Liver (tissue), 3 donors: ENCODE measurements around the gene PIGO.

Experiments
- CTCF ChIP-seq: fragments of 150-350 bp; IDR thresholded peaks from 2 replicates; pipeline ENCODE4 v1.5.1; 2017; ENCODE audit warnings: improper control_type of control experiment, low read depth, low read length; ENCODE audit not compliant: missing input control
- HNF4G ChIP-seq: IDR thresholded peaks from 2 replicates; pipeline ENCODE4 v1.6.1; 2016; ENCODE audit warnings: antibody characterized with exemption
- MAX ChIP-seq: IDR thresholded peaks from 2 replicates; pipeline ENCODE4 v1.6.1; 2016; ENCODE audit warnings: antibody characterized with exemption
- TAF1 ChIP-seq: conservative IDR thresholded peaks from 2 replicates; pipeline ENCODE4 v1.6.1; 2016; ENCODE audit warnings: antibody characterized with exemption, mild to moderate bottlenecking
- ZBTB33 ChIP-seq: IDR thresholded peaks from 2 replicates; pipeline ENCODE4 v1.6.1; 2016; ENCODE audit warnings: antibody characterized with exemption
- donor health status: healthy.
- donor health status: healthy.

- TF ChIP-seq CTCF: no peak
- TF ChIP-seq TAF1: no peak
- no peak for TF ChIP-seq ZBTB33
- no peak for TF ChIP-seq MAX
- no peak for TF ChIP-seq HNF4G
Measured at GRCh38 chr9:35059438-35059837, 37.0 kb downstream of the PIGO start.
